Hematopoietic multipotent progenitor cell treated with erythropoietin and hydrocortisone succinate and interleukin-3 and kit ligand, for 4 days (in vitro differentiated cells): ENCODE results near the gene PDCD4.
A peak's percentile ranks its signal among the peaks of the same experiment; 100 is the strongest.
"Not testable (repeated sequence)": the region's sequence is repeated elsewhere in the genome, so short reads cannot be mapped to it uniquely, and the experiment has no call there.

ENCODE experiments used
- DNase-seq: peaks from one replicate; pipeline ENCODE4 v3.0.0-alpha.2; 2015

Gene PDCD4

GRCh38 chr10:110862961-110863360 lies 8.8 kb upstream of the PDCD4 start:
- DNase-seq, result no peak

- DNase-seq, result no peak
Observed at GRCh38 chr10:110863361-110863760, 8.4 kb upstream of the PDCD4 start.

- DNase-seq, result no peak
Observed at GRCh38 chr10:110863956-110864355, 7.8 kb upstream of the PDCD4 start.

- peak; percentile 92 for DNase-seq
Observed at GRCh38 chr10:110864662-110865140, 7.0 kb upstream of the PDCD4 start.

- peak; percentile 55 for DNase-seq
Observed at GRCh38 chr10:110865186-110865808, 6.4 kb upstream of the PDCD4 start.

- no peak for DNase-seq
Observed at GRCh38 chr10:110865809-110866482, 5.8 kb upstream of the PDCD4 start.

GRCh38 chr10:110867011-110867806 lies 4.5 kb upstream of the PDCD4 start:
- not testable (repeated sequence) for DNase-seq

GRCh38 chr10:110867807-110868465 lies 3.8 kb upstream of the PDCD4 start:
- peak; percentile 27 for DNase-seq

- peak; percentile 24 for DNase-seq
Observed at GRCh38 chr10:110868981-110869380, 2.7 kb upstream of the PDCD4 start.

GRCh38 chr10:110870823-110871297 lies 868 bp upstream of the PDCD4 start:
- DNase-seq, result no peak

GRCh38 chr10:110872145-110872983 lies 636 bp downstream of the PDCD4 start:
- peak; percentile 95 for DNase-seq

GRCh38 chr10:110872984-110873923 lies 1.5 kb downstream of the PDCD4 start:
- DNase-seq, result no peak

- DNase-seq, result no peak
Observed at GRCh38 chr10:110873951-110874350, 2.2 kb downstream of the PDCD4 start.

- DNase-seq, result no peak
Observed at GRCh38 chr10:110876000-110876399, 4.3 kb downstream of the PDCD4 start.

GRCh38 chr10:110876788-110877187 lies 5.1 kb downstream of the PDCD4 start:
- DNase-seq, result no peak

GRCh38 chr10:110880012-110880411 lies 8.3 kb downstream of the PDCD4 start:
- DNase-seq, result no peak

GRCh38 chr10:110881247-110881646 lies 9.5 kb downstream of the PDCD4 start:
- DNase-seq, result no peak

- DNase-seq, result no peak
Observed at GRCh38 chr10:110881905-110882304, 10.2 kb downstream of the PDCD4 start.

GRCh38 chr10:110883924-110884323 lies 12.2 kb downstream of the PDCD4 start:
- no peak for DNase-seq

GRCh38 chr10:110885932-110886674 lies 14.4 kb downstream of the PDCD4 start:
- no peak for DNase-seq
